ENCODE data around the gene DUSP21.

DNA sequence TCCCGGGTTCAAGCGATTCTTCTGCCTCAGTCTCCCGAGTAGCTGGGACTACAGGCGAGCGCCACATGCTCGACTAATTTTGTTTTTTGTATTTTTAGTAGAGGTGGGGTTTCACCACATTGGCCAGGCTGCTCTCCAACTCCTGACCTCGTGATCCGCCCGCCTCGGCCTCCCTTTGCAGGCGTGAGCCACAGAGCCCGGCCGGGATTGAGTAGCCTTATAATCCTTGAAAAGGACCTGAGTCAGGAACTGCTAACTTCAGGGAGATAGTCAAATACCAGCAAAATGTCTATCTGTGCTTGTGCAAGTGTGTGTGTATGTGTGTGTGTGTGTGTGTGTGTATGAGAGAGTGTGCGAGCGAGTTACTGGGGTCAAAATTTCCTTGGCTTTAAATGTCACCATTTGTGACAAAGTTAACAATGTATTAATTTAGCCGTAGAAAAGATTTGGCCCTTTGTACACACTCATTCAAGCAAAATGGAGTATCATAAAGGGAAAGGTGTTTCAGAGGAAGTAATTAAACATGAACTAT lies 27.4 kb downstream of the DUSP21 start:
- TF ChIP-seq CTCF (optimal IDR thresholded peaks at IDR 0.05 in 1 of 3, IDR thresholded peaks at IDR 0.05 in 1 of 3, conservative IDR thresholded peaks at IDR 0.05 in 1 of 3; ENCODE audit: extremely low read depth in 1 of 3, insufficient read depth in 2 of 3, low read length in 3 of 3) = no peak
- TF ChIP-seq EZH2 (IDR thresholded peaks at IDR 0.05; ENCODE audit: low read length) = no peak
